Putamen (tissue), 1 donor: Measurements from ENCODE around the gene PITX3.
A peak's percentile ranks its signal among the peaks of the same experiment; 100 is the strongest.

Source experiments
- DNase-seq: peaks from one replicate; pipeline ENCODE4 v3.0.0-alpha.2; 2016; ENCODE audit warnings: low spot score

The PITX3 gene

DNA sequence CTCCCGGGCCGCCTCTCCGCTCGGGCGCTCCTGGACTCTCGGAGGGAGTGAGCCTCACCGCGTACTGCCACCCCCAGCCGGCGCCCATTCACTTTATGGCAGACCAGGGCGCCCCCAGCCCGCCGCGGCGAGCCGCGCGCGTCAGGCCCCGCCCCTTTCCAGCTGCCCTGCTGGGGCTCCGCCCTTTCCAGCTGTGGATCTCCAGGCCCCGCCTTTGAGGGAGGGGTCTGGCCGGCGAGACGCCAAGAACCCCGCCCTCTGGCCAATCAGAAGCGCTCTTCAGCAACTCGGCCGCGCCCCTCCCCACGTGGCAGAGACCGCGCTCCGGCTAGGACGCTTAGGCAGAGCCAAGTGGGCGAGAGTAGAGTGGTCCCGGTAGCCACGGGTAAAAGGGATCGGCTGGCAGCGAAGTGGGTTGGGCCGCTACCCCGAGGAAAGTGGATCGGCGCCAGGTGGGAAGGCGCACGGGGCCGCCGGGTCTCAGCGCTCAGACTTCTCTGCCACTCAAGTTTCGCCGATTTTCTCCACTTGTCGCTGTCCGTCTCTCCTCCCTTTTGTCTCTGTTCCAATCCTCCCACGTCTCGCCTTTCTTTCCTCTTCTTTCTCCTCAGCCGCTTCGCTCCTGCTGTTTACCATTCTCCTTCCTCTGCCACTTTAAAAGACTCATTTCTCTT is at the start of gene PITX3:
PITX3 (minus strand) TSS at position 69 of the 674 bp plus-strand sequence. CDS start 9,432 bp downstream, outside the sequence.
- peak; percentile 40 for DNase-seq

DNA sequence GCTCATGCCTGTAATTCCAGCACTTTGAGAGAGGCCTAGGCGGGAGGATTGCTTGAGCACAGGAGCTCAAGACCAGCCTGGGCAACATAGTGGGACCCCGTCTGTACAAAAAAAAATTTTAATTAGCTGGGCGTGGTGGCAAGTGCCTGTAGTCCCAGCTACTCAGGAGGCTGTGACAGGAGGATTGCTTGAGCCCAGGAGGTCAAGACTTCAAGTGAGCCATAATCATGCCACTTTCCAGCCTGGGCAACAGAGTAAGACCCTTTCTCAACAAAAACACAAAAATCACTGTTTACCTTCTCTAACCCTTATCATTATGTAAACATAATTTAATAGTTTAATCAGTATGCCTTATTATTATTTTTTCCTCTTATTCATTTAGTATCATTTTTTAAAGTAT is 48.5 kb upstream of the PITX3 start:
- no peak for DNase-seq

DNA sequence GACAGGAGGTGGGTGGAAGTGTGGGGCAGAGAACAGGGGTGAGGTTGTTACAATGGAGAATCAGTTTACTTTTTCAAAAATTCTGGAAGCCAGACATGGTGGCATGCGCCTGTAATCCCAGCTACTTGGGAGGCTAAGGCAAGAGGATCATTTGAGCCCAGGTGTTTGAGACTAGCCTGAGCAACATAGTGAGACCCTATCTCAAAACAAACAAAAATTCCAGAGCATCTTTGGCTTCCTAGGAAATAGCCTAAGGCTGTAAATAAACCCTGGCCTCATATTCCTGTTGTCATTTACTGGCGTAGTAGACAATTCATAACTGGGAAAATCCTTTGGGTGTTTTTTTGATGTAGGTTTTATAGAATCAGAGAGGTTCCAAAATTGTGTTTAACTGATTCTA is 48.0 kb upstream of the PITX3 start:
- DNase-seq: no peak

DNA sequence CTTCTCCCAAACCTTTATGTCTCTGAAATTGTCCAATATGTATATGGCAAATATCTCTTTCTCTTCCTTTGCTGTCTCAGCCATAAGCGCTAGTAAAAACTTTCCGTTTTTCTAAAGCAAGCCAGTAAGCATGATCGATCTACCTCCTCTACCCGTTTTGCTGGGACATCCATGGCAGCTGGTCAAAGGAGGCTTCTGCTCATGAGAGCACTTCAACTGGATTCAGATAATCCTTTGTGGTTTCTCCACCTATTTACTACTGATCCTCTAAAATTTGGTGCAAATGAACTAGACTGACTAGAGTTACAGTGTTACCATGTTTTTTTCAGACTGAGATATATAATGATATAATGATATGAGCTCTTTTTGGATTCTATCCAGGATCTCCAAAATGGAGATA is 46.7 kb upstream of the PITX3 start:
- no peak for DNase-seq

DNA sequence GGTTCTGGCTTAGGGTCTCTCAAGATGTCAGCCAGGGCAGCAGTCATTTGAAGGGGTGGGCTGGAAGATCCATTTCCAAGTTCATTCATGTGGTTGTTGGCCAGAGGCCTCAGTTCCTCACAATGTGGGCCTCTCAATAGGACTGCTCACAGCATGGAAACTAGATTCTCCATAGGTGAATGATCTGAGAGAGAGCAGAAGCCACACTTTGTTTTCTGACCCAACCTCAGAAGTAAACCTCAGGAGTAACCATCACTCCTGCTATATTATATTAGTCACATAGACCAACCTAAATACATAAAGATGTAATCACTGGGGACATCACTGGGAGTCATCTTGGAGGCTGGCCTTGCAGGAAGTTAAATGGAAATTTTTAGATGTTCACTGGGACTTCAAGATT is 46.2 kb upstream of the PITX3 start:
- no peak for DNase-seq

DNA sequence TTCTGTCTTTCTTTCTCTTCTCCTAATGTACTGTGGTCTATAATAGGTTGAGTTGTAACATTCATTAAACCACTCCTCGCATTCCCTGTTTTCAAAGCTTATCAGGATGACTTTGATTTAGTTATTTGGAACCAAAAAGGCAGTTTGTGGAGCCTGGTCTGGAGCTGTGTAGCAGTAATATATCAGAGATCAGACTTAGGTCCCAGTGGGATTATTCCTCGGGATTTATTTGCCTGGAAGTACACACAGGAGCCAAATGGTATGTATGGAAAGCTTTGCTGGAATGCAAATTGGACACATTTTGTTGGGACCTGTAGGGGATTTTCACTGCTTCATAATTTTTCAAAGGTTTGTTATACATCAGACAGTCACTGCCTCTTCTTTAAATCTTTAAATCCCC is 44.9 kb upstream of the PITX3 start:
- no peak for DNase-seq

DNA sequence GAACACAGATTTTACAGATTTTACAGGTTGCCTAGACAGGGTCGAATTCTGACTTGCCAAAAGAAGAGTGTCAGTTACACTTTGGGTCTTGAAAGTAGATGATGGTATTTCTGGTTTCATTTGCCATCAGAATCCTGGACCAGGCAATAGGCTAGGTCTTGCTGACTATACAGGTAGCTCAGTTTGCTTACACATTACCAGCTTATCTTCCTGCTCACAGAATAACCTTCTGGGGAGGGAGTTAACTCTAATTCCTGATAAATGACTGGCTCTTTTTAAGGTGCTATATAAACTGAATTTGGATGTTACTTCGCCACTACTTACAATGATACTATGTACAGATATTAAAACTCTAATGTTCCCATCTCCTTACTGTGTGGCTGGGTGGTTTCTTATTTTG is 43.8 kb upstream of the PITX3 start:
- no peak for DNase-seq

DNA sequence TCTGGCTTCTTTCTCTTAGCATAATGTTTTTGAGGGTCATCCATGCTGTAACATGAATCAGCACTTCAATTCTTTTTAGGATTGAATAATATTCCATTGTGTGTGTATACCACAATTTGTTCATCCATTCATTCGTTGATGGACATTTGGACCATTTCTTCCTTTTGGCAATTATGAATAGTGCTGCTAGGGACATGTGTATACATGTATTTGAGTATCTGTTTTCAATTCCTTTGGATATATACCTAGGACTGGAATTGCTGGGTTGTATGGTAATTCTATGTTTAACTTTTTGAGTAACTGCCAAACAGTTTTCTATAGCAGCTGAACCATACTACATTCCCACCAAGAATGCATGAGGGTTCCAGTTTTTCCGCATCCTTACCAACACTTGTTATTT is 43.2 kb upstream of the PITX3 start:
- no peak for DNase-seq

DNA sequence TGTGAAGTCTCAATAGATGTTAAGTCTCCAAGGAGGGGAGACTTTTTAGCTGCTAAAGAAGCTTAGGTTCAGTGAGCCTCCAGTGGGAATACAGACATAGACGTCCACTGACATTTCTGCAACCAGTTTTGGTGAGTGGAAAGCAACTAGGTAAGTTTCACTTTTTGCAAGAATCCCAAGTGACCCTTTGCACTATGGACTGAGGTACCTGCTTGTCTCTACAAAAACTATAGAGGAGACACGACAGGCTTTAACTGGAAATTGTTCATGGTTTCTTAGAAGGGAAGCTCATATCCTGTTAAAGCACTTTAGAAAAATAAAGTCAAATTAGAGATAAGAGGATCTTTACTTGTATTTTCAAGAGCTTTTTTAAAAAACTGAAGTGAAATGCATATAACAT is 42.6 kb upstream of the PITX3 start:
- DNase-seq: no peak

DNA sequence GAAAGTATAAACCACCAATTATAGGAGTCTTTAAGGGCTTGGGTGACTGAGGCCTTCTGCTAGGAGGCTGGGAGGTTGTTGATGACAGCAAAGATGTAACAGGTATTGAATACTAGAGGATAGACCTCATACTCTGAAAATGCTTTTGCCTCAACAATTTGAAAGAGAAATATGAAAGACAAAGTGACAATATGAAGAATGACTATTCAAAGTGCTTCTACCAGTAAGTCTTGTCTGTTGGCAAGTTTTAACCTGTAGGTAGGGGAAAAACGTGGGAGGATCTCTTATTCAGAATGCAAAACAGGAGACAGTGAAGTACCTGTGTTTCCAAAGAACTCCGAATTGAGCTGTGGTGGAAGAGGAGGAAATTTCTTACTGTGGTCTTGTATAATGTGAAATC is 42.2 kb upstream of the PITX3 start:
- DNase-seq: peak; percentile 16

DNA sequence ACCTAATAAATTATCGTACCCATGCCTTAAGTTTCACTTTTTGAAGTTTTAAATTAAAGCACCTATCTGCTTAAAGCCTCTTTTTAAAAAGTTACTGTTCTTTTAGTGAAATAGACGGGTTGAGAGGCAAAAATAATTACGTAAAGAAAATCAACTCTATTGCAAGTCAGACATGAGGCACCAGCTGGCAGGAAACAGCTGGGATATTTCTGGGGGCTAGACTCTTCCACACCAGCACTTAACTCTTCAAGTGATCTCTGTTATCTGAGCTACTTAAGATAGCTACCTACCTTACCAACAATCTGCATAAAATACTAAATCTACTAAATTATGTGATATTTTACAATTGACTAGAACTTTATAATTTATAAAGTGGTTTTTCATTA is 39.8 kb upstream of the PITX3 start:
- DNase-seq: no peak

DNA sequence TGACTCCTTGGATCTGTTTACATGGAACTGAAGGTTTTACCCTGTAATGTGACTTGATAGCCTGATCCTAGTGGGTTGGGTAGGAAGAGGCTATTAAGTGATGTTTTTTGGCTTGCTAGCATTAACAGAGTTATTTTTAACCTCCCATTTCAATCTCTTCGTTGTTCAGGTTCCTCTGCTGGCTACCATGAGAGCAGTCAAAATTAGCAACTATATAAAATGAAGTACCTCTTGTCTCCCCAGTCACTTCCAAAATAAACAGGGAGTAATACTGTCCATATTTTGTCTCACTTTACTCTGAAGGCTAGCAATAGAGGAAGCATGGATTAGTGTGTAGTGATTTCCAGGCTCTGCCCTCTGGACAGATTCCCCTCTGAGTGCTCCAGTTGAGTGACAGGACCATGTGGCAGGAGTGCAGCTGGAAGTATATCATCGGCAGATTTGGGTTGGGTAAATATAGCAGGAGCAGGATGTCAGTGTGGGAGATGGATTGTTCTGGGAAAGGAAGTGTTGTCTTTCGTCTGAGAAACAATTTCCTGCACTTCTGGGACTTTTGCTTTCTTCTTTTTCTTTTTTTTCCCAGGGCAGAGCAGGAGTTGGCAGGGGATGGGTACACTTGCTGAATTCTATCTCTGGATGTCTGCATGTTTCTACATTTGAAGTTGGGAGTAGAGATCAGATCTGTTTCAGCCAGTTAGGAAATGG is 39.2 kb upstream of the PITX3 start:
- peak; percentile 17 for DNase-seq

DNA sequence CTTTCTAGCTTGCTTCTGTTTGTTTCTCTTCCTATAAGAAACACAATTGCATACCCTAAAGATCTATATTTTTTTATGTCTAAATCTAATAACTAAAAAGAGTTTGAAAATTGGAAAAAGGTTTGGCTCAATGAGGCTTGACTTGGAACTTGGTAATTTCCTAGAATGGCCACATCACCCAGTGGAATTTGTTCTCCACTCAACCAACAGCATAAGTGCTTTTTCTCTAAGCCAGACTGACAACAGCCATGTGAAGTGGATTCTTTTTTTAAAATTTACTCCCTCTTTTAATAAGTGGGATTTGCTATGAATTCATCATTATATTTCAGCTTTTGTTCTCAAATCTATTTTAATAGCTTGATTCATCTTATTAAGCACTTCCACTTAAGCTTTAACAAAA is 37.8 kb upstream of the PITX3 start:
- DNase-seq: no peak

DNA sequence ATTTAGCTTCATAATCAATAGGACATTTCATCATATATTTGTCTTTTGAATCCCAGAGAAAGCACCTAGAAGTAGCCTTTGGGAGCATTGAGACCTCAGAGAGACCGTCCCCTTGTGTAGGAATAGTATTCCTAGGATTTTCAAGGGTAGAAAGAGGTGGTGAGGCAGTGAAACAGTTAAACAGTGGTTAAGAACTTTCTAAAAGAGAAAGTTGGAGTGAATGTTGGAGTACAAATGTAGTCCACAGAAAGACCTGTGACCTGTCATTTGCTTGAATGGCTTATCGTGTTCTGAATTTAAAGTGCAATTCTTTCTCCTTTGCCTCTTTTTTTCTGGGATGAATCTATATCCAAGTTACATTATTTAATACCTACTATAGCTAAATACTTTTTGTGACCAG is 34.0 kb upstream of the PITX3 start:
- DNase-seq: no peak

DNA sequence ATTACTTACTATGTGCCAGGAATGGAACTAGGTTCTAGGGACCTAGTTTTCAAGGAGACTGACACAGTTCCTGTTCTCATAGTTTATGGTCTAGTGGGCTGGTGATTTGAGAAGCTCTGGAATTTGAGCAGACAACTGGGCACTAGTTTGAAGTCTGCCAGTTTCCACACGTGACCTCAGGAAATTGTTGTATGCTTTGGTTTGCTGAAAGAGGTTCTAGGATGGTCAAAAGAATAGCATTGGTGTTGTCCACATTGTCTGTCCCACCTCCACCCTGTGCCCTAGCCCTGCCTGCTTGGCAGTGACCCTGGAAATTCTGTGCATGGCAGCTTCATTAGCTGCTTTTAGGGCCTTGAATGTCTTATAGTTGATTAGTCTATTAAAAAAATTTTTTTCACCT is 32.8 kb upstream of the PITX3 start:
- no peak for DNase-seq

DNA sequence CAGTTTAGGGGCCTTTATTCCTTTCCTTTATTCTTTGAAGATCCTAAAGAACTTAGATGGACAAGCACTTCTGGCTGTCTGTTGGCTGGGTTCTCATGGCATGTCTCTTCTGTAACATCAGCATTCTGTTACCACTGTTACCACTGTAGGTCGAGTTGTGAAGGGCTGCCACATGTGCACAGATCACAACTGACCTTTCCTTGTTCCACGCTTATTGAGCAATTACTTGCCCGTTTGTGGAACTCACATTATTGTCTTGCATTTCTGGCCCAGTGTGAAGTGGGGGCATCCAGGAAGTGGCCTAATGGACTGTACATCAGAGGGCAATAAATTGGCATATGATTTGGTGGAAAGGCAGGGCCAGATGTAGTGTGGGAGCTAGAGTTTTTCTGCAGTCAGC is 27.7 kb upstream of the PITX3 start:
- DNase-seq: no peak

DNA sequence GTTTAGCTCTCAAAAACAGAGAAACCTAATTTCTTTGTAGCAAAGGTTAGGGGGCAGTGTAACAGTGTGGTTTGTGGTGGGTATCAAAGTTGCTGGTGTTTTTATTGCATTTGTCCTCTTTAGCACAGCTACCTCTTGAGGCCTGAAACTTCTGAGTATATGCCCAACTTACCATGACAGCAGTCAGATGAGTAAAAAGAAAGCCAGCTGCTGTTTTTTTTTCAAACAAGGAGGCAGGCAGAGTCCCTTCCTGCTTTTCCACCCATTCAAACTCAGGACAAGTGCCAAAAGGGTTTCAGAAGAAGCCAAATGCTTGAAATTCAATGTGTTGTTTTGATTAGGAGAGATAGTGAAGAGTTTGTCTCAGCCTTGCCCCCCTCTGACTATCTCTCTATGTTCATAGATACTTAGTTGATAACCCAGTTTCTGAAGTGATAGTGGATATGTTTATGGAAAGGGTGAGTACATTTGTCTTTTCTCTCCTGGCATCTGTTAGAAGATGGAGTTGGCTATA is 27.1 kb upstream of the PITX3 start:
- no peak for DNase-seq

DNA sequence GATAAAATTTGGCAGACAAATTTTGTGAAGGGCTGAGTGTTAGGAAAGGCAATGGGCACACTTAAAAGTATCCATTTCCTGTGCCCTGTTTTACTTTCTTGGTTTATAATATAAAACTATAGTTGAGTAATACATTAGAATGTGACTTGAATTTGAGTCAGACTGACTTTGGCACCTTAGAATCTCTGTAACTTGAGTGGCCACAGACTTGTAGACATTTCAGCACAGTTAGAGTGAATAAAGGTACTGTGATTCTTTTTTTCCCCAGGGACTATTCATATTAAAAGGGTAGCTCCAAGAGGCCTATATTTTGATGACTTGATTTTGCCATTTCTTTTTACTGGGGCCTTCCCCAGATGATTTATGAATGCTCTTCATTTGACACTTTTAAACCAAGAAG is 26.4 kb upstream of the PITX3 start:
- no peak for DNase-seq

DNA sequence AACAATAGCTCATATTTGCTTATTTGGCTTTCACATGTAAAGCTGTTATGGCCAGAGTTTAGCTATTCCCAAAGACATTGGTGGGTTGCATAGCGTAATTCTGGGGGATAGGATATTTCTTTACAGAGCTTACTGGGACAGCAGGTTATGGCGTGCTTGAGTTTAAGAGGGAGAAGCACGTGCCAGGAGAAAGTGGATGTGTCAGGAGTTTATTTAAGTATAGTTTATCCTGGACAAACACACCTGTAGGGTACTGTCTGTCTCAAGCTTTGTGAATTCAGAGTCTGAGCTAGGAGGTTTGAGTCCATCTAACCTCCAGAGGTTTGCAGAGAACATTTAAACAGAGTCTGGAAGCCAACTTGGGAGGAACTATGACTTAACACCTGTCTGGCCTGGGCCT is 25.4 kb upstream of the PITX3 start:
- DNase-seq: no peak

DNA sequence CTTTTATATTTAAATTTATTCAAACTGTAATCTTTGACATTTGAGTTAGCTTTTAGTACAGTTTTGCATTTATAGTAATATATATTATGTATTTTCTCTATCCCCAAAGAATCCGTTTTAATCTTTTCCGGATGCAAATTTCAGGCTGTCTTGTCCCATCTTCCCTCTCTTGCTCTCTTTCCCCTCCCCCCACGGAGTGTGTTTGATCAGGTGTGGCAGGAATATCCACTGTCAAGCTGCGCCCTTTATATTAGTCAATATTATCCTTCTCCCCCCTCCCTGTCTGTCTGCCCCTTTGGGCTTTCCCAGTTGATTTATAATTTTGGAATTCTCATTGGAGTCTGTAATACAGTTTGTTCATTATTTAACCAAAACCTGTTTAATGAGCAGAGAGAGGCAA is 23.1 kb upstream of the PITX3 start:
- DNase-seq: no peak

DNA sequence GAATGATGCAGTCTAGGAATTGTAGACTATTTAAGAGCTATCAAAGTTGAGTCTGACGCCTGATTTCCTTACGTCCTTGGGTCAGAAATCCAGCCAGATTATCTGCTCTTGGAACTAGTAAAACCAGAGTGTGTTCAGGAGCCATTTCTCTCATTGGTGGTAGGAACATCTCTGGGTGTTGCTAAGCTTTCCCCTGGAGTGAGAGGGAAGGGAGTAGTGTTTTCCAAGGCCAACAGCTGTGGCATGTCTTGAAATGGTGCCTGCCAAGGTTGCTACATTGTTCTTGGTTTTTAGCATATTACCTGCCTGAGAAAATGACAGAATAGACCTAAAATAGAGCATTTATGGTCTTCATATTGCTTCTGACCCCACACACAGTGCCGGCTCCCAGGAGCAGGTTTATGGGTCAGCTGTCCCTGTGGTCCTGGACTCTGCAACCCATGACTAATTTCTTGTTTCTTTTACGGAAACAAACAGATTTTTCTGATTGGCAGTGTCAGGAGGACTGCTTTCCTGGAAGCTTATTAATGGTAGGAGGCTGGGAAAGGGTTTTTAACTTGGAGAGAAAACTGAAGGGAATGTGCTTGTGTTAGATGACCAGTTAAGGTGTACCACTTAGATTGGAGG is 21.5 kb upstream of the PITX3 start:
- DNase-seq: no peak

DNA sequence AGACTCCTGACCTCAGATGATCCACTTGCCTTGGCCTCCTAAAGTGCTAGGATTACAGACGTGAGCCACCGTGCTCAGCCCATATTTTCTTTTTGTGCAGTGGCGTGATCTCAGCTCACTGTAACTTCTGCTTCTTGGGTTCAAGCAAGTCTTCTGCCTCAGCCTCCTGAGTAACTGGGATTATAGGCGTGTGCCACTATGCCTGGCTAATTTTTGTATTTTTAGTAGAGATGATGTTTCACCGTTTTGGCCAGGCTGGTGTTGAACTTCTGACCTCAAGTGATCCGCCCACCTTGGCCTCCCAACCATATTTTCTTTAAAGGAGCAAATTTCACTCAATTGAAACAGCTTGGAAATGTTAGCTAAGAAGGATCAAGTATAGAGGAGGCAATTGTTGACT is 20.5 kb upstream of the PITX3 start:
- no peak for DNase-seq

DNA sequence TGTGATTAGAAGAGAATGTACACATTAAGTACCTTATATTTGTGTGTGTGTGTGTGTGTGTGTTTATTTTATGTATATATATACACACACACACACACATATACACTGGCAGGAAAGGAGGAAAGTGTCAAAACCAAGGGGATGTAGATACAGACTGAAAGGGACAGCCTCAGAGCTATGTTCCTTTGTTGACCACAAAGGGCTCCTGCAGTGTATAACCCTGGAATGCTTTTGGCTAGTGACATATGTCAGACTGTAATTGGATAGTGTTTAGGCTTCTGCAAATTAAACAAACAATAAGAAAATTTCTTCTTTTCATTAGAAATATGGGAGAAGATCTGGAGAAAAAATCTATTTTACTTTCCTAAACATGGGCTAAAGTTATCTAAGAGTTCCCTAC is 19.9 kb upstream of the PITX3 start:
- no peak for DNase-seq
